Measurements from ENCODE around the gene TMEM233. TPM values are rescaled to one million over a fixed set of nuclear protein-coding genes. Genes with fewer than 3 reads are reported as not detected.
"Not testable (repeated sequence)": the region's sequence is repeated elsewhere in the genome, so short reads cannot be mapped to it uniquely, and the experiment has no call there.

Gene TMEM233
- total RNA-seq, 1 experiment from 2014 or later = 0.28 TPM

DNA sequence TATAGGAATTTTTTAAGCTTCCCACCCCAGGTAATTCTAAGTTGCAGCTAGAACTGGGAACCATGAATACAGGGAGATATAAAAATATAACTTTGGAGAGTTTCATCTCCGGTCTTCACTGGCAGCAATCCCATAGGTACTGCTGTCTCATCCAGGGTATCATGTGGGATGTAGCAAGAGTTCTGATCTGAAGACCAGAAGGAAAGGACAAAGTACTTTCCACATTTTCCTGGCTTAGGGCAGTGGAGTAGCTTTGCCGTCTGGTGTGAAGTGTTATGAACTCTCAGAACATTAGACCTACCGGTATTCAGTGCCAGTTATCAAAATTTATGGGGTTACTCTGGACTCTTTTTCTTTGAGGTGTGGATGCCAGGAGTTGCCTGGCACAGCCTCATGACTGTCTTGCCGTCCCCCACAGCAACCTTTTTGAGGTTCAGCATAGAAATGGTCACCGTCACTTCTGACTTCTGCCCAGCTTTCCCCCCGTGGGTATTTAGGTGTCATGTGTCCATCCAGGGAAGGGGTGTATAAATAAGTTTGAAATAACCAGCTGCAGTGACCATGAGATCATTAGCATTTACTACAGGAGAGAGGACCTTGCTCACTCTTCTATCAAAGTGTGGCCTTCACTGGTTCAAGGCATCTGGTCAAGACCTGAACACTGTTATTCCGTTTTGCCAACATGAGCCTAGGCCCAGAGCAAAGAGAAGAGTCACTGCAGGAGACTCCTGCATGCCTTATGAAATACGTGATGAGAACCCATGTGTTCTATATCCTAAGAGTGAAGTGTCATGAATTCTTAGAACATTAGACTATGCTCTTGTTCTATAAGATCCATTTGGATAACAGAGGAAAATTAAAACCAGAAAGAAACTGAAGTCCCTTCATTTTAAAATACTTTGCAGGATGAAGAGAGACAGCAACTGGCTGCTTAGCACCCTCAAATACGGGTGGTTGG lies 22.2 kb downstream of the TMEM233 start:
- Mint-ChIP-seq H3K4me3 (no peak overlapping the region), H3K27ac (no peak overlapping the region), H3K9me3 (peaks cover 45% of the 10 kb centered on the region), H3K27me3 (ENCODE audit: low read depth) (peaks cover 20% of the 10 kb centered on the region; the same call in 1 of the 2 replicates), H3K36me3 (peaks cover 13% of the 10 kb centered on the region), H3K4me1 (no peaks in the 10 kb centered on the region)
- TF ChIP-seq ZNF219 (CRISPR knock-in tag; IDR thresholded peaks at IDR 0.05; ENCODE audit: borderline replicate concordance) (no peak), TP53 (CRISPR knock-in tag; IDR thresholded peaks at IDR 0.05) (no peak), JUN (CRISPR knock-in tag; IDR thresholded peaks at IDR 0.05) (no peak), CREB1 (CRISPR knock-in tag; IDR thresholded peaks at IDR 0.05) (no peak), PRRX2 (CRISPR knock-in tag; IDR thresholded peaks at IDR 0.05) (no peak), GABPB1 (CRISPR knock-in tag; IDR thresholded peaks at IDR 0.05) (no peak), NR1H2 (CRISPR knock-in tag; IDR thresholded peaks at IDR 0.05) (no peak), ZNF416 (CRISPR knock-in tag; IDR thresholded peaks at IDR 0.05) (no peak), ZNF671 (CRISPR knock-in tag; IDR thresholded peaks at IDR 0.05) (no peak), NR3C1 (CRISPR knock-in tag; conservative IDR thresholded peaks at IDR 0.05; ENCODE audit: low read depth) (no peak)
- TF ChIP-seq, protein P1, sequence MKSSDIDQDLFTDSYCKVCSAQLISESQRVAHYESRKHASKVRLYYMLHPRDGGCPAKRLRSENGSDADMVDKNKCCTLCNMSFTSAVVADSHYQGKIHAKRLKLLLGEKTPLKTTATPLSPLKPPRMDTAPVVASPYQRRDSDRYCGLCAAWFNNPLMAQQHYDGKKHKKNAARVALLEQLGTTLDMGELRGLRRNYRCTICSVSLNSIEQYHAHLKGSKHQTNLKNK (CRISPR knock-in tag; IDR thresholded peaks at IDR 0.05) = no peak
- TF ChIP-seq, protein P2, sequence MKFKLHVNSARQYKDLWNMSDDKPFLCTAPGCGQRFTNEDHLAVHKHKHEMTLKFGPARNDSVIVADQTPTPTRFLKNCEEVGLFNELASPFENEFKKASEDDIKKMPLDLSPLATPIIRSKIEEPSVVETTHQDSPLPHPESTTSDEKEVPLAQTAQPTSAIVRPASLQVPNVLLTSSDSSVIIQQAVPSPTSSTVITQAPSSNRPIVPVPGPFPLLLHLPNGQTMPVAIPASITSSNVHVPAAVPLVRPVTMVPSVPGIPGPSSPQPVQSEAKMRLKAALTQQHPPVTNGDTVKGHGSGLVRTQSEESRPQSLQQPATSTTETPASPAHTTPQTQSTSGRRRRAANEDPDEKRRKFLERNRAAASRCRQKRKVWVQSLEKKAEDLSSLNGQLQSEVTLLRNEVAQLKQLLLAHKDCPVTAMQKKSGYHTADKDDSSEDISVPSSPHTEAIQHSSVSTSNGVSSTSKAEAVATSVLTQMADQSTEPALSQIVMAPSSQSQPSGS (CRISPR knock-in tag; IDR thresholded peaks at IDR 0.05; ENCODE audit: borderline replicate concordance, low read depth) = no peak
- TF ChIP-seq, protein P3, sequence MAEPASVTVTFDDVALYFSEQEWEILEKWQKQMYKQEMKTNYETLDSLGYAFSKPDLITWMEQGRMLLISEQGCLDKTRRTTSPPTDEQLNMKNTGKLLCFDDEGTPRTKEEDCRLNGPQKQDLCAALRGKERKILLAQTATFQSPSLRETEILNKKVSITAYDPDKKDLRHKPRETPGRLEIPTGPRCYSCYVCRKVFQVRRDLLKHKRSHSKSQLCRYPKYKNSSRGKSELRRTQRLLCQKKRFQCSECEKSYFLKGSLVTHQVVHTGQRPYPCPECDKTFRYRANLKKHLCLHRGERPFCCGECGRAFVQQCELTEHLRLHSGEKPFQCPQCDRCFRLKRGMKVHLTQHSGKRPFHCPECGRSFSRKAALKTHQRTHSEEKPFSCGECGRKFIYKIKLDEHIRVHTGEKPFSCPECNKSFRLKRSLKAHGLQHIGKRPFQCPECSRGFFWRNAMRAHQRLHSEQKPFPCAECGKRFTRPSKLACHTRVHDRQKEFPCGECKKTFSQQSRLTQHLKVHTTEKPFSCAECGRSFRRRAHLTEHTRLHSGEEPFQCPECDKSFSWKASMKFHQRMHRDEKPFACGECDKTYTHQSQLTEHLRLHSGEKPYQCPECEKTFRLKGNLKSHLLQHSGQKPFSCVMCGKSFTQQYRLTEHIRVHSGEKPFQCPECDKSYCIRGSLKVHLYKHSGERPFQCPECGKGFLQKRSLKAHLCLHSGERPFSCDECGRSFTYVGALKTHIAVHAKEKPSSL (CRISPR knock-in tag; conservative IDR thresholded peaks at IDR 0.05) = no peak
- TF ChIP-seq, protein P4, sequence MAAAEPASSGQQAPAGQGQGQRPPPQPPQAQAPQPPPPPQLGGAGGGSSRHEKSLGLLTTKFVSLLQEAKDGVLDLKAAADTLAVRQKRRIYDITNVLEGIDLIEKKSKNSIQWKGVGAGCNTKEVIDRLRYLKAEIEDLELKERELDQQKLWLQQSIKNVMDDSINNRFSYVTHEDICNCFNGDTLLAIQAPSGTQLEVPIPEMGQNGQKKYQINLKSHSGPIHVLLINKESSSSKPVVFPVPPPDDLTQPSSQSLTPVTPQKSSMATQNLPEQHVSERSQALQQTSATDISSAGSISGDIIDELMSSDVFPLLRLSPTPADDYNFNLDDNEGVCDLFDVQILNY (CRISPR knock-in tag; IDR thresholded peaks at IDR 0.05) = no peak
- ChIA-PET CTCF (interaction anchor here (0.8 kb wide), 2 partner anchors 16 to 27 kb away, joined by 3 read pairs; no protein-coding TSS in a partner anchor), POLR2A (no interaction called here)
- ATAC-seq (no peak), DNase-seq (ENCODE audit: low spot score) (no peak)

DNA sequence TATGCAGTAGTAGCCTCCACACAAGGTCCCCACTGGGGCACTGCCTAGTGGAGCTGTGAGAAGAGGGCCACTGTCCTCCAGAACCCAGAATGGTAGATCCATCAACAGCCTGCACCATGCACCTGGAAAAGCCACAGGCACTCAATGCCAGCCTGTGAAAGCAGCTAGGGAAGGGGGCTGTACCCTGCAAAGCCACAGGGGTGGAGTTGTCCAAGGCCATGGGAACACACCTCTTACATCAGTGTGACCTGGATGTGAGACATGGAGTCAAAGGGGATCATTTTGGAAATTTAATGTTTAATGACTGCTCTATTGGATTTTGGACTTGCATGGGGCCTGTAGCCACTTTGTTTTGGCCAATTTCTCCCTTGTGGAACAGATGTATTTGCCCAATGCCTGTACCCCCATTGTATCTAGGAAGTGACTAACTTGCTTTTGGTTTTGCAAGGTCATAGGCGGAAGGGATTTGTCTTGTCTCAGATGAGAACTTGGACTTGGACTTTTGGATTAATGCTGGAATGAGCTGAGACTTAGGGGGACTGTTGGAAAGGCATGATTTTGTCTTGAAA lies 24.8 kb downstream of the TMEM233 start:
- H3K4me3 Mint-ChIP-seq; CTCF ChIA-PET; DNase-seq (ENCODE audit: low spot score); POLR2A ChIA-PET; H3K4me1 Mint-ChIP-seq; H3K27ac Mint-ChIP-seq; ATAC-seq: not testable (repeated sequence)
- H3K36me3 Mint-ChIP-seq = peaks cover 12% of the 10 kb centered on the region
- peaks cover 36% of the 10 kb centered on the region for H3K9me3 Mint-ChIP-seq
- peaks cover 34% of the 10 kb centered on the region for H3K27me3 Mint-ChIP-seq (ENCODE audit: low read depth)

DNA sequence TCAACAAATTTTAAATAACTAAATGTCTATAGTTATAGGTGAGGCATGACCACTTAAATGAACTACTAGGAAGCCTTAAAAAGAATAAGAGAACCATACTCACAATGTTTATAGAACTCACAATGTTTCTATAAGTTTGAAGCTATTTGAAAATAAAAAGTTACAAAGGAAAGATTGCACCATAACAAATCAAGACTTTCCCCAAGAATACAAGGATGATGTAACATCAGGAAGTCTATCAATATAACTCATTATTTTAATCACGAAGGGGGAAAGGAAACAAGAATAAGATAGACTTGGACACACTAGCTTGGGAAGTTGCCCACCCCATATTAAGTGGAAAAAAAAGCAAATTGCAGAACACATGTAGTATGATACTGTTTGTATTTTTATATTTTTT lies 26.9 kb downstream of the TMEM233 start:
- ChIA-PET POLR2A (no interaction called here), CTCF (interaction anchor here (2.3 kb wide), 1 partner anchor 23 kb away, joined by 8 read pairs; no protein-coding TSS in a partner anchor)
- H3K9me3 Mint-ChIP-seq = peaks cover 36% of the 10 kb centered on the region
- DNase-seq (ENCODE audit: low spot score) = no peak
- H3K4me3 Mint-ChIP-seq = no peak overlapping the region
- H3K36me3 Mint-ChIP-seq = peaks cover 12% of the 10 kb centered on the region
- H3K27me3 Mint-ChIP-seq (ENCODE audit: low read depth) = peaks cover 34% of the 10 kb centered on the region
- no peak for ATAC-seq
- TF ChIP-seq ZNF671 (CRISPR knock-in tag; IDR thresholded peaks at IDR 0.05) (no peak), CREM (CRISPR knock-in tag; IDR thresholded peaks at IDR 0.05) (no peak), SMAD3 (CRISPR knock-in tag; IDR thresholded peaks at IDR 0.05; ENCODE audit: borderline replicate concordance) (no peak), MXD4 (CRISPR knock-in tag; IDR thresholded peaks at IDR 0.05; ENCODE audit: borderline replicate concordance) (no peak)
- TF ChIP-seq, protein P5, sequence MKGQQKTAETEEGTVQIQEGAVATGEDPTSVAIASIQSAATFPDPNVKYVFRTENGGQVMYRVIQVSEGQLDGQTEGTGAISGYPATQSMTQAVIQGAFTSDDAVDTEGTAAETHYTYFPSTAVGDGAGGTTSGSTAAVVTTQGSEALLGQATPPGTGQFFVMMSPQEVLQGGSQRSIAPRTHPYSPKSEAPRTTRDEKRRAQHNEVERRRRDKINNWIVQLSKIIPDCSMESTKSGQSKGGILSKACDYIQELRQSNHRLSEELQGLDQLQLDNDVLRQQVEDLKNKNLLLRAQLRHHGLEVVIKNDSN (CRISPR knock-in tag; IDR thresholded peaks at IDR 0.05) = no peak
- TF ChIP-seq, protein P6, sequence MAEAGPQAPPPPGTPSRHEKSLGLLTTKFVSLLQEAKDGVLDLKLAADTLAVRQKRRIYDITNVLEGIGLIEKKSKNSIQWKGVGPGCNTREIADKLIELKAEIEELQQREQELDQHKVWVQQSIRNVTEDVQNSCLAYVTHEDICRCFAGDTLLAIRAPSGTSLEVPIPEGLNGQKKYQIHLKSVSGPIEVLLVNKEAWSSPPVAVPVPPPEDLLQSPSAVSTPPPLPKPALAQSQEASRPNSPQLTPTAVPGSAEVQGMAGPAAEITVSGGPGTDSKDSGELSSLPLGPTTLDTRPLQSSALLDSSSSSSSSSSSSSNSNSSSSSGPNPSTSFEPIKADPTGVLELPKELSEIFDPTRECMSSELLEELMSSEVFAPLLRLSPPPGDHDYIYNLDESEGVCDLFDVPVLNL (CRISPR knock-in tag; IDR thresholded peaks at IDR 0.05; ENCODE audit: borderline replicate concordance, low read depth) = no peak
- no peak overlapping the region for H3K27ac Mint-ChIP-seq
- H3K4me1 Mint-ChIP-seq = no peaks in the 10 kb centered on the region
